Measurements from ENCODE around the gene CST7. TPM values are rescaled to one million over a fixed set of nuclear protein-coding genes. Genes with fewer than 3 reads are reported as not detected.

Gene CST7
- total RNA-seq, 1 experiment from 2014 or later, result not detected

- H3K9me3 ChIP-seq (ENCODE audit: low read depth, low read length, poor library complexity, severe bottlenecking), result no peaks in the 10 kb centered on the region
- CTCF ChIA-PET, result no interaction called here
- H3K4me1 ChIP-seq (ENCODE audit: insufficient read depth, low read length, poor library complexity, severe bottlenecking), result no peaks in the 10 kb centered on the region
- BruUV-seq (replicated peaks), result no TSS peak
- H3K27me3 ChIP-seq (replicated peaks; ENCODE audit: insufficient read depth, low read depth, low read length, poor library complexity), result no peaks in the 10 kb centered on the region
- no peak overlapping the region for H3K4me3 ChIP-seq (ENCODE audit: low read depth, low read length, poor library complexity, severe bottlenecking)
- no peaks in the 10 kb centered on the region for H3K36me3 ChIP-seq (ENCODE audit: insufficient read depth, low read length, poor library complexity, severe bottlenecking)
- no peak for DNase-seq (ENCODE audit: low spot score)
- POLR2A ChIA-PET (ENCODE audit: low non-redundant PET), result no interaction called here
- no peak overlapping the region for H3K27ac ChIP-seq (ENCODE audit: low read depth, low read length, poor library complexity, severe bottlenecking)
- TF ChIP-seq EZH2 (IDR thresholded peaks at IDR 0.05; ENCODE audit: borderline replicate concordance, low read depth, low read length, poor library complexity, severe bottlenecking), result no peak
- no peak for TF ChIP-seq CTCF (conservative IDR thresholded peaks at IDR 0.05; ENCODE audit: low read depth, low read length)
- intact Hi-C loops (cut with micrococcal nuclease; ENCODE audit: unreplicated experiment), result no loop called here
Measured at GRCh38 chr20:24949756-24950127, 673 bp downstream of the CST7 start.

GRCh38 chr20:24950128-24950835 is 1.2 kb downstream of the CST7 start:
- DNase-seq (ENCODE audit: low spot score), result no peak
- no peaks in the 10 kb centered on the region for H3K9me3 ChIP-seq (ENCODE audit: low read depth, low read length, poor library complexity, severe bottlenecking)
- POLR2A ChIA-PET (ENCODE audit: low non-redundant PET), result no interaction called here
- CTCF ChIA-PET, result no interaction called here
- BruUV-seq (replicated peaks), result no TSS peak
- no peak overlapping the region for H3K27ac ChIP-seq (ENCODE audit: low read depth, low read length, poor library complexity, severe bottlenecking)
- H3K27me3 ChIP-seq (replicated peaks; ENCODE audit: insufficient read depth, low read depth, low read length, poor library complexity), result no peaks in the 10 kb centered on the region
- no peaks in the 10 kb centered on the region for H3K4me1 ChIP-seq (ENCODE audit: insufficient read depth, low read length, poor library complexity, severe bottlenecking)
- no peaks in the 10 kb centered on the region for H3K36me3 ChIP-seq (ENCODE audit: insufficient read depth, low read length, poor library complexity, severe bottlenecking)
- intact Hi-C loops (cut with micrococcal nuclease; ENCODE audit: unreplicated experiment), result no loop called here
- no peak for TF ChIP-seq CTCF (conservative IDR thresholded peaks at IDR 0.05; ENCODE audit: low read depth, low read length)
- no peak for TF ChIP-seq EZH2 (IDR thresholded peaks at IDR 0.05; ENCODE audit: borderline replicate concordance, low read depth, low read length, poor library complexity, severe bottlenecking)
- H3K4me3 ChIP-seq (ENCODE audit: low read depth, low read length, poor library complexity, severe bottlenecking), result no peak overlapping the region

- no TSS peak for BruUV-seq (replicated peaks)
- H3K27ac ChIP-seq (ENCODE audit: low read depth, low read length, poor library complexity, severe bottlenecking), result no peak overlapping the region
- H3K27me3 ChIP-seq (replicated peaks; ENCODE audit: insufficient read depth, low read depth, low read length, poor library complexity), result no peaks in the 10 kb centered on the region
- ChIA-PET CTCF (no interaction called here), POLR2A (ENCODE audit: low non-redundant PET) (no interaction called here)
- intact Hi-C loops (cut with micrococcal nuclease; ENCODE audit: unreplicated experiment), result no loop called here
- H3K36me3 ChIP-seq (ENCODE audit: insufficient read depth, low read length, poor library complexity, severe bottlenecking), result no peaks in the 10 kb centered on the region
- DNase-seq (ENCODE audit: low spot score), result no peak
- H3K4me1 ChIP-seq (ENCODE audit: insufficient read depth, low read length, poor library complexity, severe bottlenecking), result no peaks in the 10 kb centered on the region
- no peaks in the 10 kb centered on the region for H3K9me3 ChIP-seq (ENCODE audit: low read depth, low read length, poor library complexity, severe bottlenecking)
- no peak overlapping the region for H3K4me3 ChIP-seq (ENCODE audit: low read depth, low read length, poor library complexity, severe bottlenecking)
- TF ChIP-seq EZH2 (IDR thresholded peaks at IDR 0.05; ENCODE audit: borderline replicate concordance, low read depth, low read length, poor library complexity, severe bottlenecking) (no peak), CTCF (conservative IDR thresholded peaks at IDR 0.05; ENCODE audit: low read depth, low read length) (no peak)
Measured at GRCh38 chr20:24950836-24951525, 1.9 kb downstream of the CST7 start.
